K562 (cell line): Measurements from ENCODE around the gene MPDU1. TPM values are rescaled to one million over a fixed set of nuclear protein-coding genes. Genes with fewer than 3 reads are reported as not detected.

Experiments used
- ATF1 ChIP-seq, 2 experiments: fragments of 450-650 bp in 1 of 2; IDR thresholded peaks; 2 replicates each; pipeline ENCODE4 v1.6.1; 2016; ENCODE audit warnings: missing compliant biosample characterization in 1 of 2, missing genetic modification characterization in 1 of 2
- CBX1 ChIP-seq: sonication (generic); IDR thresholded peaks from 2 replicates; pipeline ENCODE4 v1.6.1; 2016; ENCODE audit warnings: antibody characterized with exemption, low read depth, mild to moderate bottlenecking
- CREB3L1 ChIP-seq: fragments of 450-650 bp; IDR thresholded peaks from 2 replicates; pipeline ENCODE4 v1.6.1; 2014; ENCODE audit warnings: low read depth, mild to moderate bottlenecking, moderate library complexity, borderline replicate concordance
- EP400 ChIP-seq: fragments of 450-650 bp; IDR thresholded peaks from 2 replicates; pipeline ENCODE4 v1.6.1; 2017; ENCODE audit warnings: antibody characterized with exemption, mild to moderate bottlenecking, moderate library complexity
- FOXP1 ChIP-seq: sonication (generic); formaldehyde crosslinking; IDR thresholded peaks from 2 replicates; pipeline ENCODE4 v1.8.0; 2022; ENCODE audit warnings: mild to moderate bottlenecking, missing genetic modification reagents
- NFATC3 ChIP-seq: fragments of 450-650 bp; IDR thresholded peaks from 2 replicates; pipeline ENCODE4 v1.6.1; 2017; ENCODE audit warnings: mild to moderate bottlenecking
- PCBP1 ChIP-seq: fragments of 200-400 bp; formaldehyde crosslinking; IDR thresholded peaks from 2 replicates; pipeline ENCODE4 v1.6.1; 2018; ENCODE audit warnings: mild to moderate bottlenecking, low read depth, low read length; ENCODE audit not compliant: poor library complexity, severe bottlenecking
- SIN3A ChIP-seq, 2 experiments: fragments of 150-350 bp in 1 of 2; IDR thresholded peaks; 2 replicates each; pipeline ENCODE4 v1.6.1; 2011 to 2016; ENCODE audit warnings: borderline replicate concordance in 2 of 2, low read depth in 2 of 2, low read length in 2 of 2, mild to moderate bottlenecking in 2 of 2, moderate library complexity in 2 of 2; ENCODE audit not compliant: control insufficient read depth in 1 of 2
- TCF3 ChIP-seq: sonication (generic); formaldehyde crosslinking; IDR thresholded peaks from 2 replicates; pipeline ENCODE4 v1.4.0; 2020; ENCODE audit warnings: mild to moderate bottlenecking, missing genetic modification reagents
- TGIF2 ChIP-seq: sonication (generic); formaldehyde crosslinking; IDR thresholded peaks from 2 replicates; pipeline ENCODE4 v1.8.1; 2022; ENCODE audit warnings: mild to moderate bottlenecking, missing genetic modification reagents, moderate library complexity
- ZBED1 ChIP-seq: IDR thresholded peaks from 2 replicates; pipeline ENCODE4 v1.6.1; 2014
- ZBTB26 ChIP-seq: fragments of 450-650 bp; formaldehyde crosslinking; IDR thresholded peaks from 2 replicates; pipeline ENCODE4 v1.4.0; 2022; ENCODE audit warnings: missing genetic modification characterization
- ZBTB7A ChIP-seq: IDR thresholded peaks from 2 replicates; pipeline ENCODE4 v1.6.1; 2011; ENCODE audit warnings: low read depth, mild to moderate bottlenecking, low read length, moderate library complexity, borderline replicate concordance; ENCODE audit not compliant: control insufficient read depth
- ZNF347 ChIP-seq: fragments of 450-650 bp; formaldehyde crosslinking; IDR thresholded peaks from 2 replicates; pipeline ENCODE4 v1.4.0; 2020; ENCODE audit warnings: low read depth, mild to moderate bottlenecking, moderate library complexity
- ZNF41 ChIP-seq: fragments of 250-450 bp; sonication (Bioruptor Pico); conservative IDR thresholded peaks from 2 replicates; pipeline ENCODE4 v1.4.0; 2020; ENCODE audit warnings: mild to moderate bottlenecking
- ZNF592 ChIP-seq: fragments of 450-650 bp; IDR thresholded peaks from 2 replicates; pipeline ENCODE4 v1.6.1; 2017; ENCODE audit warnings: antibody characterized with exemption, mild to moderate bottlenecking
- ZNF740 ChIP-seq, 3 experiments: fragments of 200-800 bp in 1 of 3; sonication (Bioruptor generic) in 1 of 3; sonication (generic) in 1 of 3; formaldehyde crosslinking in 1 of 3; IDR thresholded peaks; 2 replicates each; pipeline versions ENCODE4 v1.6.1 to v1.8.0; 2016 to 2022; ENCODE audit warnings: mild to moderate bottlenecking in 2 of 3, missing compliant biosample characterization in 2 of 3, missing genetic modification characterization in 2 of 3, missing genetic modification reagents in 1 of 3
- ZNF830 ChIP-seq: fragments of 250-450 bp; sonication (Bioruptor Pico); IDR thresholded peaks from 2 replicates; pipeline ENCODE4 v1.5.0; 2021; ENCODE audit warnings: mild to moderate bottlenecking
- polyA plus RNA-seq, 8 experiments: library from polyadenylated mRNA; depleted of rRNA in 4 of 8; stranded (reverse) in 5 of 8; unstranded in 3 of 8; fragments of >200 nt; fragmentation: Nextera tagmentation in 2 of 8; fragmentation: Illumina TruSeq in 1 of 8; extraction: Ambion mirVana in 2 of 8; extraction: Trizol in 1 of 8; gene quantifications; 2 replicates each; pipeline versions ENCODE4 v1.2.1 to v1.2.3, GENCODE V29; 2011 to 2014; ENCODE audit warnings: inconsistent platforms in 1 of 8, missing spikeins in 1 of 8
- total RNA-seq, 7 experiments: library from RNA; depleted of rRNA in 6 of 7; stranded (reverse); fragments of >200 nt in 6 of 7; fragmentation: Illumina TruSeq in 2 of 7; extraction: Trizol in 2 of 7; gene quantifications; 2 replicates each; pipeline versions ENCODE4 v1.2.1 to v1.2.3, GENCODE V29; 2011 to 2021; ENCODE audit warnings: low replicate concordance in 1 of 7

Gene MPDU1
- total and polyA plus RNA-seq, 9 of the 15 experiments (the other 6 are each of a cell fraction or from before 2014, with no cell fraction given) = 4.9 to 179 (median 77.1) TPM

GRCh38 chr17:7583253-7584109 is at the start of gene MPDU1 (continued):
- TF ChIP-seq ZBTB7A (no peak; the same call in 1 of the 2 replicates), ZNF592 (peak; percentile 98), ATF1 (CRISPR knock-in tag; IDR thresholded peaks at IDR 0.05) (no peak), ATF1 (tag; IDR thresholded peaks at IDR 0.05) (peak; percentile 78), ZBED1 (no peak), EP400 (peak; percentile 97), ZNF830 (CRISPR knock-in tag) (no peak), CREB3L1 (peak; percentile 96), ZNF347 (CRISPR knock-in tag) (no peak), PCBP1 (no peak), ZNF740 (CRISPR knock-in tag; IDR thresholded peaks at IDR 0.05) (0 out of 2 replicates have a peak, but pooled peaks have one; percentile 5), ZNF740 (tag; IDR thresholded peaks at IDR 0.05) (no peak), ZNF41 (CRISPR knock-in tag) (no peak), NFATC3 (no peak), FOXP1 (CRISPR knock-in tag) (0 out of 2 replicates have a peak, but pooled peaks have one; percentile 41), ZBTB26 (CRISPR knock-in tag) (no peak), TCF3 (CRISPR knock-in tag) (no peak), SIN3A (IDR thresholded peaks at IDR 0.05; ENCODE audit: borderline replicate concordance in 2 of 2, control insufficient read depth in 1 of 2, low read depth in 2 of 2, low read length in 2 of 2) (0 out of 4 replicates have a peak, but pooled peaks of 1 of the 2 experiments have one; percentile 58), TGIF2 (CRISPR knock-in tag) (no peak), CBX1 (0 out of 2 replicates have a peak, but pooled peaks have one; percentile 29)
